HTERT RPE-1 (cell line): Measurements from ENCODE around the gene CTDSPL.

Source experiments
- in situ Hi-C: fragments of 300-500 bp; cut with MboI; formaldehyde crosslinking; loops from 4 replicates; pipeline ENCODE4 v1.14.3; 2020; ENCODE audit warnings: low sequenced_read_pairs

CTDSPL gene

DNA sequence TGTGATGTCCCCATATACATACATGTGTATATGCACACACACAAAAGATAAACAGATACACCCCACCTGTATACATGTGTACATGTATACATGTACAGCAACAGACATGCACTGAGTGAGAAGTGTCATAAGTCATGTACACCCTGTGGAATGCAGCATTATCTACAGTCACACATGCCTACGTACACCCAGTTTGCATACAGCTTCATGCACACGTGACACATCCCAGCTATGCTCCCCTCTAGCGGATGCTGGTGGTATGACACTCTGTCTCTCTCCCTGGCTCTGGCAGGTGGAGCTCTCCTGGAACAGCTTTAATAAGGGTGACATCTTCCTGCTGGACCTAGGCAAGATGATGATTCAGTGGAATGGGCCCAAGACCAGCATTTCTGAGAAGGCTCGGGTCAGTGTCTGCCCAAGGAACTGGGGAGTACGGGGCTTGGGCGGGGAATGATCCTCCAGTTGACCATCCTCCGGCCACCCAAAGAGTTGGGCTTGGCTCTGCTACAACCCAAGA, 135.2 kb downstream of the CTDSPL start:
- in situ Hi-C loops = no loop called here

- in situ Hi-C loops = no loop called here
Measured at GRCh38 chr3:37997342-37997741, 135.7 kb downstream of the CTDSPL start.

DNA sequence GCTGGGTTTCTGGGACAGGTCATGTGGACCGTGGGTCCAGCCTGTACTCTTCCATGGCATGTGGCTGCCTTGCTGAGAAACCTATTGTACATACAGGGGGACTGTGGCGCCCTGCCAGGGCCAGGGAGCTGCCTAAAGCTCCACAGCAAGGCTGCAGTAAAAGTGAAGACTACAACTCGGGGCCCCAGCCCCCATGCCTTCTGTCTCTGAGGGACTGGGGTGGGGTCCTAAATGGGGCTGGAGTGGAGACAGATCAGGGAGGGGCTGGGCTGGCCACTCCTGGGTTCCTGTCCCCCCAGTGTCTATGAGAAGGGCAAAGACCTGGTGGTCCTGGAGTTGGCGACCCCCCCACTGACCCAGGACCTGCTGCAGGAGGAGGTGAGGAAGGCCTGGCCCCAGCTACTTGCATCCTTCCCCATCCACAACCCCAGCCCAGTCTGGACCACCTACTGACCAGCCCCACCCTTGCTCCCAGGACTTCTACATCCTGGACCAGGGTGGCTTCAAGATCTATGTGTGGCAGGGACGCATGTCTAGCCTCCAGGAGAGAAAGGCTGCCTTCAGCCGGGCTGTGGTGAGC, 136.2 kb downstream of the CTDSPL start:
- in situ Hi-C loops = no loop called here

DNA sequence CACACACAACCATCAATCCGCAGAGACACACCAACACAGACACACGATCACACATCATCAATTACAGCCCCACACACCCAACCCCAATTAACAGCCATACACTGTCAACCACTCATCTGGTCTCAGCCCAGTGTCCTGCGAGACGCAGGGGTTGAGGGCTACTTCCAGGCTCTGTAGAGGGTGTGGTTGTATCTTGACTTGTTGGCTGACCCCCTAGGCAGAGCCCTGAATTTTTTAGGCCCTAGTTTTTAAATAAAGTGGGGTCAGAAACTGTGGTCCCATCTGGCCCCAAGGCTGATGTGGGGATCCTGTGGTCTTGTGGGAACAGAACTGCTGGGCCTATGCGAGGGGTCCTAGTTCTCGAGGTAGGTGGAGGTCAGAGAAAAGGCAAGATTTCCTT, 138.2 kb downstream of the CTDSPL start:
- in situ Hi-C loops = no loop called here

- in situ Hi-C loops = no loop called here
Measured at GRCh38 chr3:38000242-38000916, 138.7 kb downstream of the CTDSPL start.

DNA sequence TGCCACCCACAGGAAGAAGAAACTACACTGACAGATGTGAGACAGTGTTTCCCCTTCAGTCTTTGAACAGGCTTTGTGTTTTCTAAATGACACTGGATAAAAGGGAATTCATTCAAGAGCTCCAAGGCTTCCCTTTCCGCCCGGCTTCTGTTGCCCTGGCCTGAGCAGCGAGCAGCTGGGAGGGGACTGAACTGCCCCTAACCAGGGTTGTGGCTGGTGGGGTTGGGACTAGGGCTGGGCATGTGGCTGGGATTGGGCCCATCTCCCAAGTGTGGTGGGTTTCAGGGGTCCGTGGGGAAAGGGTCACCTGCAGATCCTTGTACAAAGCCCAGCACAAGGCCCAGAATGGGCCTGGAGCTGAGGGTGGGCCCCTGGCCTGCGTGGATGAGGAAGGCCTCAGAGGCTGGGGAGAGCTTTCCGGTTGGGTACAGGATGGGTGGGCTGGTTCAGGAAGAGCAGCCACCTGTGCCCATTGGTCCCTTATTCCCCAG, 139.3 kb downstream of the CTDSPL start:
- in situ Hi-C loops = no loop called here

GRCh38 chr3:38001456-38002081, 139.9 kb downstream of the CTDSPL start:
- in situ Hi-C loops = no loop called here

GRCh38 chr3:38002291-38002876, 140.7 kb downstream of the CTDSPL start:
- in situ Hi-C loops = no loop called here

DNA sequence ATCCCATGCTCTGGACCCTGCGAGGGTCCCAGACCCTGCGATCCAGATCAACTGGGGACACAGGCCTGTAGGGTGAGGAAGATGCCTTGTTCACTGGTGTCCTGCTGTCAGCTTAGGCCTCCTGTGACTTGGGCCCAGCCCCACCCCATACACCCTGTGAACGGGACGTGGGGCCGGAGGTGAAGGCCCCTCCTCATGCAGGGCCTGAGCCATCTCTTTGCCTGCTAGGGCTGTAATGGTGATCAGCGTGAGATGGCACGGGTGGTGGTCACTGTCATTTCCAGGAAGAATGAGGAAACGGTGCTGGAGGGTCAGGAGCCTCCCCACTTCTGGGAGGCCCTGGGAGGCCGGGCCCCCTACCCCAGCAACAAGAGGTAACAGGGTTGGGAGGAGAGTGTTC, 141.3 kb downstream of the CTDSPL start:
- in situ Hi-C loops = no loop called here

GRCh38 chr3:38003371-38003816, 141.7 kb downstream of the CTDSPL start:
- in situ Hi-C loops = no loop called here

DNA sequence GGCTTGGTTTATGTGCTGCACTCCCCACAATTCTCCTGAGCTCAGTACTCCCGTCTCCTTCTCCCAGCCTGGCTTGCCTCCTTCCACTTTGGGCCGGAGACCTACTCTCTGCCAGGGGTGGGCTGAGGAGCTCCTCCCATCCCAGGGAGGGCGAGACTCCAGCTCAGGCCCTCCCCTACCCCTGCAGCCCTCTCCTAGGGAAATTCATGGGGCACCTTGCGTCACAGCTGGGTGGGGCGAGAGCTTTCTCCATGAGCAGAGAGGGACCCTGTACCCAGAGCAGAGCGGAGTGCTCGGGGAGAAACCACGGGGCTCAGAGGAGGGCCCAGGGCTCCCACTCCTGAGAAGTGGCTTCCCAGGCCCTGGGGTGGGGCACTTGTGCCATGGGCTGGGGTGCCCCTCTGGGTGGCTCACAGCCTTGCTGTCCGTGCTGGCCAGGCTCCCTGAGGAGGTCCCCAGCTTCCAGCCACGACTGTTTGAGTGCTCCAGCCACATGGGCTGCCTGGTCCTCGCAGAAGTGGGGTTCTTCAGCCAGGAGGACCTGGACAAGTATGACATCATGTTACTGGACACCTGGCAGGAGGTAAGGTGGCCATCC, 142.2 kb downstream of the CTDSPL start:
- in situ Hi-C loops = no loop called here

DNA sequence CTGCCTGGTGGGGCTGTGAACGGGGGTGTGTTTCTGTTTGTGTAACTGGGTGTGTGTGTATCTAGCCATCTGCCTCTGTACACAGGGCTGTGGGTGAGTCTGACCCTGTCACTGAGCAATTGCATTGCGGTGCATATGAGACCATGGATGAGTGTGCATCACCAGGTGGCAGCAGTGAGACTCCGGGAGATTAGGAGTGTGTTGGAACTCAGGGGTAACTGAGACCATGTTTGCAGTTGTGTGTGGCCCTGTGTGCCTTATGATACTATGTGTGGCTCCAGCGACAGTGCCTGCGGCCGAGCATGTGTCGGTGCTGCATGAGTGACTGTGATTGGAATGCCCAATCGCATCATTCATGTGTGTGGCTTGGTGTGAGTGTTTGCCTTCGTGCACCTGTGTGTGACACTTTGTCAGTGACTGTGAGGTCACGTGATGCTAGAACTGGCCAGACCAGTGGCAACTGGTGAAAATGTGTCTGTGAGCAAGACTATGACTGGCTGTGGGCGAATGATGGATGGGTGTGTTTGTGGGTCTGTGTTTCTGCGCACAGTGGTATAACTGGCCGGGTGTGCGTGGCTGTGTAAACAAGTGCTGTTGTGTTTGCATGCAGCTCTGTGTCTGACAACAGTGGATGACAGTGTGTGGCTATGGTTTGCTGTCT, 142.9 kb downstream of the CTDSPL start:
- in situ Hi-C loops = no loop called here

- in situ Hi-C loops = no loop called here
Measured at GRCh38 chr3:38005076-38006020, 143.7 kb downstream of the CTDSPL start.

DNA sequence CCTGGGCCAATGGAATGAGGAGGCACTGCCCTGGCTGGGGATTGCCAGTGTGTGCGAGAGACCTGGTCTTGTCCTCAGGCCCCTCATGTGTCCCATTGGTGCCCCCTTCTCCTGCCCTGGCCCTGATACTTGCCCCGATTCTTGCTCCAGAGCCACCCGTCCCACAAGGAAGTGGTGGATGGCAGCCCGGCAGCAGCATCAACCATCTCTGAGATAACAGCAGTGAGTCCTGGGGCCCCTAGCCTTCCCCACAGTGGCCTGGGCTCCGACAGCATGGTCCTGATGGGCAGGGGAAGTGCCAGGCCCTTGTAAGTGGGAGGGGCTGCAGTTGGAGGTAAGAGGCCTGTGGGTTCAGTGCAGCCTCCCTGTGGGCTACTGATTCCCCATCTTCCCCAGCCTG, 144.4 kb downstream of the CTDSPL start:
- in situ Hi-C loops = no loop called here

- in situ Hi-C loops = no loop called here
Measured at GRCh38 chr3:38006445-38006995, 144.8 kb downstream of the CTDSPL start.

DNA sequence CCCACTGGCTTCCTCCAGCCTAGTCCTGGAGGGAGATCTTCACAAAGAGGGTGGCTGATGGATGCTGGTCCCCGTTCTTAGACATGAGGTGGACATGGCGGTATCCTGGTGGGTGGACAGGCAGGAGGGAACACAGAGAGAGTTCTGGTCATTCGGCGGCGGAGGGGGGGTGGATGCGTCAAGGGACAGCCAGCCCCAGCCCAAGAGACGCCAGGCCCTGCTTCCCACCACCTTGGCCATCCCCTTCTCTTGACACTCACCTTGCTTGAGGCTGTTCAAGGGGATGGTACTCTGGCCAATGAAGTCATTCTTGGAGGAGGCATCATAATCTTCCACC, 146.0 kb downstream of the CTDSPL start:
- in situ Hi-C loops = no loop called here

- in situ Hi-C loops = no loop called here
Measured at GRCh38 chr3:38008191-38008701, 146.6 kb downstream of the CTDSPL start.

- in situ Hi-C loops = no loop called here
Measured at GRCh38 chr3:38008971-38009580, 147.4 kb downstream of the CTDSPL start.
